Measurements from ENCODE around the gene ILKAP.

ILKAP gene

GRCh38 chr2:238154570-238154969, 48.9 kb downstream of the ILKAP start:
- no peak for TF ChIP-seq CTCF (IDR thresholded peaks at IDR 0.05; ENCODE audit: insufficient read depth, low read length, missing control alignments)
- CTCF ChIA-PET = interaction anchor here (0.8 to 1.7 kb wide), 6 partner anchors 11 to 232 kb away, joined by 3 to 4 read pairs (median 3); no protein-coding TSS in a partner anchor
- H3K4me3 ChIP-seq (ENCODE audit: low read depth, low read length) = no peak overlapping the region
- no peak for DNase-seq (ENCODE audit: low read depth, low spot score)
- POLR2A ChIA-PET = no interaction called here

DNA sequence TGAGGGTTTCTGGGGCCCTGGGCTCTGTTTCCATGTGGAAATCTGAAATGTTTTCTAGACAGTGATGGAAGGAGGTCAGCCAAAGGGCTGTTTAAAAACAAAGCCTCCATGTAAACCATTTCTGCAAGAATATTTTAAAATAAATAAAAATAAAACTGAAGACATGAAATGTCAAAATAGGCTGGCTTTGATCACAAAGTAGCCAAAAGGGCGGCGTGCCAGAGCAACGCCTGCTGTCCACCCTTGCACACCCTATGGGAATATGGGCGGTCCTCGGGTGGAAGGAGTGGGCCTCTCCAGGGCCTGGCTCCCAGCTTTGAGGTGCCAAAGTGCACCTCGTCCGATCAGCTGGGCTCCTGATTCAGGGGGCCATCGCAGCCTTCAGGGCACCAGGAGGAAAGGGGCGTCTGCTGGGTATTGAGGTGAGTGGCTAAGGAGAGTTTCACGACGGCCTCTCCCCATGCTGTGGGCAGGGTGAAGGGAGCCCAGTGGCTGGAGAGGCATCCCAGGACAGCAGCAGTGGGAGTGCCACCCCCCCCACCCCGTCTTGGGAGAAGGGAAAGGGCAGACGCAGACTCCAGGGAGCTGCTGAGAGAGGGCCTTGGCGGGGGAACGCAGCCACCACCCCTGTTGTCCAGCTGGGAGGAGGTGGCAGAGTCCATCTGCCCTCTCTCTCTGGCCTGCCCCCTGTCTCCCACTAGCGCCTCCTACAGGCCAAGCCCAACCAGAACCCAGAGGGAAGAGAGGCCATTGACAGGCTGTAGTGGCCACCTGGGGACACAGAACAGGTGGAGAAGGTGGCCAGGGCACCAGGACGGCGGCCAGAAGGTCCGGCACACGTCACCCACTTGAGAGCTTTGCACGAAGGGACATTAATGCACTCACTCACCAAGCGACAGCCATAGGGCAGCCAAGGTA, 50.5 kb downstream of the ILKAP start:
- CTCF ChIA-PET = interaction anchor here (1.3 to 2.5 kb wide), 3 partner anchors 11 to 110 kb away, joined by 4 to 6 read pairs (median 4); no protein-coding TSS in a partner anchor
- no peak overlapping the region for H3K4me3 ChIP-seq (ENCODE audit: low read depth, low read length)
- POLR2A ChIA-PET = no interaction called here
- DNase-seq (ENCODE audit: low read depth, low spot score) = no peak
- TF ChIP-seq CTCF (IDR thresholded peaks at IDR 0.05; ENCODE audit: insufficient read depth, low read length, missing control alignments) = no peak

- no peak for DNase-seq (ENCODE audit: low read depth, low spot score)
- POLR2A ChIA-PET = no interaction called here
- no peak overlapping the region for H3K4me3 ChIP-seq (ENCODE audit: low read depth, low read length)
- TF ChIP-seq CTCF (IDR thresholded peaks at IDR 0.05; ENCODE audit: insufficient read depth, low read length, missing control alignments) = no peak
- CTCF ChIA-PET = interaction anchor here (0.9 to 2.5 kb wide), 5 partner anchors 9 to 111 kb away, joined by 3 to 6 read pairs (median 4); no protein-coding TSS in a partner anchor
Observed at GRCh38 chr2:238151628-238152235, 51.8 kb downstream of the ILKAP start.

DNA sequence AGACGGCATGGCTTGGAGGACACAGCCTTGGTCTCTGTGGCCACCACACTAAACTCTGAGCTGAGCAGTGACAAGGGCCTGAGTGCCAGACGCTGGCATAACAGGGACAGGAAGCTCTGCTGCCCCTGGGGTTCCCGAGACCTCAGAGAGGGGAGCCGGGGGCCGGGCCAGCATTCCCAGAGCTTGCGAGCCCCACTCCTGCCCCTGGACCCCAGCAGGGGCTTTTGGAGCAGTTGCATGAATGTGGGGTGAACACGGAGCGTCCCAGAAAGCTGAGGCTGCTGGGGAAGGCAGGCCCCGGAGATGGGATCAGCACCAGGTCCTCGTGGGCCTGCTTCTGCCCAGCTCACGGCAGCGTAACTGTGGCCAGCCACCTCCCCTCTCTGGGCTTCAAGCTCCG, 52.3 kb downstream of the ILKAP start:
- TF ChIP-seq CTCF (IDR thresholded peaks at IDR 0.05; ENCODE audit: insufficient read depth, low read length, missing control alignments) = no peak
- ChIA-PET POLR2A (no interaction called here), CTCF (interaction anchor here (0.9 to 2.5 kb wide), 4 partner anchors 9 to 112 kb away, joined by 3 to 6 read pairs (median 5); no protein-coding TSS in a partner anchor)
- H3K4me3 ChIP-seq (ENCODE audit: low read depth, low read length) = no peak overlapping the region
- DNase-seq (ENCODE audit: low read depth, low spot score) = no peak

- no peak for TF ChIP-seq CTCF (IDR thresholded peaks at IDR 0.05; ENCODE audit: insufficient read depth, low read length, missing control alignments)
- CTCF ChIA-PET = interaction anchor here (1.8 to 2.5 kb wide), 2 partner anchors 10 to 112 kb away, joined by 6 read pairs; no protein-coding TSS in a partner anchor
- H3K4me3 ChIP-seq (ENCODE audit: low read depth, low read length) = no peak overlapping the region
- POLR2A ChIA-PET = no interaction called here
- no peak for DNase-seq (ENCODE audit: low read depth, low spot score)
Observed at GRCh38 chr2:238150686-238151085, 52.8 kb downstream of the ILKAP start.

Data from AG04449 (cell line).